GM18505 (cell line): ENCODE data around the gene IDH1.

Source experiments
- ATAC-seq: cut with Tn5 transposase; IDR thresholded peaks from one replicate; pipeline ENCODE4 v1.9.1; 2021; ENCODE audit not compliant: unreplicated experiment
- POLR2A ChIP-seq: IDR thresholded peaks from 4 replicates; pipeline ENCODE4 v1.6.1; 2011; ENCODE audit warnings: borderline replicate concordance; ENCODE audit not compliant: insufficient read depth, insufficient read length; ENCODE audit errors: extremely low read depth

Gene IDH1

DNA sequence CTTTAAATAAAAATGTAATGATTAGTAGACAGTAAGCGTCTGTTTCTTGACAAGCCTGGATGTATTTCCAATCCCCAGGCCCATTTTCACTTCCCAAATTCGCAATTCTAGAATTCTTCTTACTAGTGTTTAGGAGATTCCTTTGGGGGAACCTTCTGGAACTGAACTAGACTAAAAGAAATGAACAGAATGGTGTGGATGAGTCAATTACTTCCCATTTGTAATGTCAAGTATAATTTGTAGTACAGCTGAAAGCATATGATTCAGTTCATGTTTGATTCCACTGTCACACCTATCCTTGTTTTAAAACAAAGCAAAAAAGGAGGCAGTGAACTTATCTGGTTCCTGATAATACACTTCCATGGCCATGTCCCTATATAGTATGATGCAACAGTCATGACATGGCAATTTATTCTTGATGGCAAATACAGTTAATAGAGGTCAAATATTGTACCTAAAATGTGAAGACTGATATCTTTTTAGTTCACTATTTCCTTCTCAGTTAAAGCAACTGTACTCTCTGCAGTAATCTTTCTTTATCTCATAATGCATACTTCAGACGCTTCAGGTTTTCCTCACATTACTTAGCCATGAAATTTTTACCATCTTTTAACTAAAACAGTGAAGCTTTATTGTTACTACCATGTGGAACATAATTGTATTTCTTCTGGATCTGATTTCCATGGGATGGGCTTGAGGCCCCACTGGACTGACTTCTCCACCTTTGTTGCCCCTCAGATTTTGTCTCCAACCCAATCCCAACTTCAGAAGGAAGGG is 2.0 kb downstream of the IDH1 start:
- ATAC-seq: no peak
- no peak for TF ChIP-seq POLR2A

DNA sequence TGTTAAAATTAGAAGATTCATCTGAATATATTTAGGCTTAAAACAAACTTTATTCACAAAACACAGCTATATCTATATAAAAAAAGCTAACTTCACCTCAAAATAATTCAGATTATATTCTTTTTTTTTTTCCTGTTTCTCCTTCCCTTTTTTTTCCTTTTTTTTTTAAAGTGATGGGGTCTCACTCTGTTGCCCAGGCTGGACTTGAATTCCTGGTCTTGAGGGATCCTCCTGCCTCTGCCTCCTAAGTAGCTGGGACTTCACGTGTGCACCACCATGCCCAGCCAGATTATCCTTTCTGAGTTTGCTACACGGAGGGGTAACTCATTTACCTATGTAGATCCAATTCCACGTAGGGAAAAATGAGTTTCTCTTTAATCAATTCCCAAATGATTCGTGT is 3.8 kb downstream of the IDH1 start:
- no peak for TF ChIP-seq POLR2A
- ATAC-seq: no peak

DNA sequence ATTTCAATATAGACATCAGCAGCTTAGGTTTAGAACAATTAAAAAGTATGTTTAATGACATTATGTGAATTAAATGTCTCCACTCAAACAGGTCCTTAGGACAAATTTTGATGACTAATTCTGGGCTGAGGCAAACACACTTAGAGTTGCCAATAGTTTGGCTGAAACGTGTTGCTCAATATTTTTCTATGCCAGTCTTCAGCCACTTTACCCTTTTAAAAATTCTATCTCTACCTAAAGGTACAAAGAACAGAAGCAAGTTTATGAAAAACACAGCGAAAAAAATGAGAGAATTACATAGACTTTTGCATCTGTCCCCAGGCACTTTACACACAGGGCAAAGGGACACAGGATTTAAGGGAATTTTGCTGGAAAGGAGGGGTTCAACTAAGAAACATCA is 4.5 kb downstream of the IDH1 start:
- TF ChIP-seq POLR2A: no peak
- ATAC-seq: no peak

DNA sequence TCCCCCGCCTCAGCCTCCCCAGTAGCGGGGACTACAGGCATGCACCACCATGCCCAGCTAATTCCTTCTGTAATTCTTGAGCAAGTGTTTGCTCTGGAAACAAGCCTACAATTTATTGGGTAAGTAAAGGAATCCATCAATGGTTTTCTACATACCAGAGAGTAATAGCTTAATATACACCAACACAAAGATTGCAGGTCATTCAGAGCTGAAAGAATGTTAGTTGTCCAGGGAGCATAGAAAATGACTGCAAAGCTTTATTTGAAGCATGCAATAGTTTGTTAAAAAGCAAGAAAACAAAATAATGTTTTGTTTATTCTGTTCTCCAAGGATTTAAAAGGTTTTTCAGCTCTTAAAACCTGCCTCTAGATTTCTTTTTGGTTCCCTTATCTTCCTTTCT is 5.6 kb downstream of the IDH1 start:
- TF ChIP-seq POLR2A: no peak
- no peak for ATAC-seq

DNA sequence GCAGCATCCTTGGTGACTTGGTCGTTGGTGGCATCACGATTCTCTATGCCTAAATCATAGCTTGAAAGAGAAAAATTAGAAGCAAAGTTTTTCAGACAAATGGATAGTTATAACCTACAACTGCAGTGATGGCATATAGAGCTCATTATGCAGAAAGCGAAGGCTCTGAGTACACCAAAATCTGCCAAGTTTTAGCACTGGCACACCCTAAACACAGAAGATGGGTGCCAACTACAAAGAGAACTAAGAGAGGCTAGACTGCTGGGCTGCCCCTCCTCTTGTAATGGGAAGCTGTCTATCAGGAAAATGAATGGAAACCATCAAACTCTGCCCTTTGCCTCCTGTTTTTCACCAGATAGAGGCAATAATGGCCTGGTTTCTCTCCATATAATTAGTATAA is 6.3 kb downstream of the IDH1 start:
- ATAC-seq: no peak
- TF ChIP-seq POLR2A: no peak

DNA sequence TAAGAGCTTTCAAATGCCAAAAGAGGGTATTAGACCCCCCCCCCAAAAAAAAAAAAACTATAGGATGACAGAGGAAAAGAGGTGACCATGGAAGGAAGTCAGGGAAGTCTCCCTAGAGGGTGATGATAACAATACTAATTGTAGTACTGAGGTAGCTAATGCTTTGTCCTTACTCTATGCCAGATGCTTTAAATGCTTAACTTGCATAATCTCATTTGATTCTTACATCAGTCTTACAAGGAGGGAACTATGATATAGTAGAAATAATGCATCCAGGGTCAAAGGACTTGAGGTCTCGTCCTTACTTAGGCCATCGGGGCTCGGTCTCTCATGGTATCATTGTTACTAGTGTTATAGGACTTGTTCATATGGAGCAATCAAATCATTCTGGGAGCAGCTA is 9.1 kb downstream of the IDH1 start:
- ATAC-seq: no peak
- TF ChIP-seq POLR2A: no peak

DNA sequence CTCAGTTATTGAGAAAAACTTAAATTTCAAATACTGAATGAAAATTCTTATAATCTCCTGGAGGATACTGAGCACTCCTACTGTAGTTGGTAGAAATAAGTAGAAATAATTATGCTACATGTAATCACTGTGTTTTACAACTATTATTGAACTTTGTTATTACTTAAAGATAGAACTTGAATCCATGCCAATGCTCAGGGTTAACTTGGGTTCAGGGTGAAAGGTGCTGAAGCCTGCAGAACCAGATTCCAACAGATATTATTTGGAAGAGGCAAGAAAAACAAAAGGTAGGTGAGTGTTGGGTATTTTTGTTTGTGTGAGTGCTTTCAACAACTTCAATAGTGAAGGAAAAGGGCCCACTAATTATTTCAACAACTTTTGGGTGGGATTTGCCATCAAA is 10.4 kb downstream of the IDH1 start:
- no peak for ATAC-seq

DNA sequence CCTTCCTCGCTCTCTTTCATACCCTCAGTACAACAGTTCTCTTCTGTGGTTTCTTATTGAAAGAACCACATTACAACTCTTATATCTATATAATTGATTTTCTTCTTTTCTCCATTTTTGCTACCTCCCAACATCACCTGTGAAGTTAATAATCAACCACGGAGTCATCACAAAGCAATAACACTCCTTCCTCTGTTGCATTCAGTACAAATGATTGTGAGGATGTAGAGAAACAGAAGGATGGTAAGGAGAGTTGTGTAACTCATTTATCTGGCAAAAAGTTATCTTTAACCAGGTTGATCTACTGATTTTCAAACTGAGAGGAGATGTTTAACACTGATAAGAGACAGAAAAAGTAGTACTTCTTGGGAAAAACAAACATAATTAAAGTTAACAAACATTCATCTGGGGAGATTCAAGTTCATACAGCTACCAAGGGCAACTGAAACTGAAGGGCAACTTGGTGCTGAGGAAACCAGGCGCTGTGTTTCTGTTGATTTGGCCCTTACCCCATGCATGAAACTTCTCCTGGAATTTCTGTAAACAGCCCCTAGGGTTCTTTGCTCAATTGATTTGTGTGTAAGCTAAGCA is 14.2 kb downstream of the IDH1 start:
- ATAC-seq: no peak
- TF ChIP-seq POLR2A: no peak

More for the DNA sequence above, 10.4 kb downstream of the IDH1 start:
- TF ChIP-seq POLR2A: no peak

DNA sequence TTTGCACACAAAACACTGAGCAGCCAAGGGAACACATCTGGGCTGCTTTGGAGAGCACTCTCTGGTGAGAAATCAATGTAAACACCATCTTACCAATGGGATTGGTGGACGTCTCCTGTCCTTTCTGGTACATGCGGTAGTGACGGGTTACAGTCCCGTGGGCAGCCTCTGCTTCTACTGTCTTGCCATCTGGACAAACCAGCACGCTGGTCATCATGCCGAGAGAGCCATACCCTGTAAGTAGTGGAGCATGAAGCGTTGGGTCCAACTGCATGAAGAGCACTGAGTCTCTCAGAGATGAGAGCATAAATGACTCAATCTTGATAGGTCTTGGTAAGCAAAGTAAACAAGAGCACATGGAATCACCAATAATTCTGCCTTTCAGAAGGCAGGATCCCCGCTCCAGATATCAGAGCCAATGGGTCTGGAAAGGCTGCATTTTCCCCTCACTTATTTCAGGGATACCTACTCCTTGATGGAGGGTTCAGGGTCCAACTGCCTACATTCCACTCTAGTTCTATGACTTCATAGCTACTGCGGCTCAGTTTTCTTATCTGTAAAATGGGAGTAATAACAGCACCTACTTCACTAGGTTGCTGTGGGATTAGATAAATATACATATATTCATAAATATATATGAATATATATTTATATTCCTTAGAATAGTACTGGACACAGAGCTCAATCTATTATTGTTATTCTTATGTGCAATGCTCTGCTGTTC is 14.9 kb downstream of the IDH1 start:
- ATAC-seq: no peak
- TF ChIP-seq POLR2A: no peak

DNA sequence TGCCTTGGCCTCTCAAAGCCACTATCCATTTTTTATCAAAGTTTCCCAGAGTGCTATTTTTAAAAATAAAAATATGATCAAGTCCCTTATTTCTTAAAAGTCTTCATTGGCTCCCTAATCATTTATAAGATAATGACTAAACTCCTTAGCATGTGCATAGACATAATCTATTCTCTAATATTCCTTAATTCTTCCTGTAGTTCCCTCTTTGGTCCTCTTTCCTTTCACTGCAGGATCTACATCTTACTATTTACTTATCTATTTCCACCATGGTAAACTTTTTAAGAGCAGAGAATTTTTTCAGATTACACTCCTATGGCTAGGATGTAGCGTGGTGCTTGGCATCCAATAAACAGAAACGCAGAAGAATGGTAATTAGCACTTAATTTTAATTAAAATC is 19.0 kb downstream of the IDH1 start:
- TF ChIP-seq POLR2A: no peak
- no peak for ATAC-seq

DNA sequence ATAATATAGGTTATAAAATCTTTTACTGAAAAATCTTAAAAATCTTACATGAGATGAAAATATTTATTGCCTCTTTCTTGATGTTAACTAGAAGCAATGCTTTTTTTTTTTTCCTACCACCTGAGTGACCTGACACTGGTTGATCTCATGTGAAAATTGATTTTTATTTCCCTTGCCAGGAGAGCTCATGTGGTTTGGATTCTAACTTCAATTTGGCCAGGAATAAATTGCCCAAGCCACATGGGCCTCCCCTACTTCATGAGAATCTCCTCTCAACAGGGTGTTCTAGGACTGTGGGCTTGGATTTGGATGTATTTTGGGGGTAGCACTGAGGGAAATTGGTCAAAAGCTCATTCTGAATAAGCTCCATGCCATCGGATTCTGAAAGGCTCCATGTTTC is 20.1 kb downstream of the IDH1 start:
- no peak for ATAC-seq
- TF ChIP-seq POLR2A: no peak

DNA sequence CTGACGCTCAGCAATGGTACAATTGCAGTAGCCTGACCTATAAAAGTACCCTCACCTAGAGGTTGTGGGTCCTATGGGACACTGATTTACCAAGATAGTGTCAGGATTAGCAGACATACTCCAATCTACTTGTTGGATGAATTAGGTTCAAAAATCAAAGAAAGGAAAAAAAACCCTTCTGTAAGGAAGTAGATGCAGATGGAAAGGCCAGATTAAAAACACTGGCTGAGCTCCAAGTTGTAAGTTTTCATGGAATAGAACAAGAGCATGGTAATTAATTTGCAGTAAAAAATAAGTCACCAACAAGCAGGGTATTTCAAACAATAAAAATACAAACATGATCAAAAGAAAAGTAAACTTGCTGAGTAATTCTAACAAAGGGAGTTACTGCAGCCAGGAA is 26.4 kb downstream of the IDH1 start:
- ATAC-seq: no peak
- no peak for TF ChIP-seq POLR2A

DNA sequence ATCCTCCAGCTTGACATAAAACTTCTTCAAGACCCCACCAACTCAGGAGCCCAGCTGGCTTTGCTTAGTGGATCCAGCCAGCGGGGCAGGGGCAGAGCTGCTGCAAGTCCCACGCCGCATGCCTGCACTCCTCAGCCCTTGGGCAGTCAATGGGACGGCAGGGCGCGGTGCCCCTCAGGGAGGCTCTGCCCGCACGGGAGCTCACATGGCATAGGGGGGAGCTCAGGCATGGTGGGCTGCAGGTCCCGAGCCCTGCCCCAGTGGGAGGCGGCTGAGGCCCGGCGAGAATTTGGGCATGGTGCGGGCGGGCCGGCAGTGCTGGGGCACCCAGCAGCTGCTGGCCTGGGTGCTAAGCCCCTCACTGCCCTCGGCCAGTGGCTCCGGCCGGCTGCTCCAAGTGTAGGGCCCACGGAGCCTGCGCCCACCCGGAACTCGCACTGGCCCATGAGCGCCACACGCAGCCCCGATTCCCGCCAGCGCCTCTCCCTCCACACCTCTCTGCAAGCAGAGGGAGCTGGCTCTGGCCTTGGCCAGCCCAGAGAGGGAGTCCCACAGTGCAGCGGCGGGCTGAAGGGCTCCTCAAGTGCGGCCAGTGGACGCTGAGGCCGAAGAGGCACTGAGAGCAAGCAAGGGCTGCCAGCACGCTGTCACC is 27.2 kb downstream of the IDH1 start:
- no peak for TF ChIP-seq POLR2A
- ATAC-seq: no peak
